ENCODE results near the gene FAM72D.
"Not testable (repeated sequence)": the region's sequence is repeated elsewhere in the genome, so short reads cannot be mapped to it uniquely, and the experiment has no call there.

Gene FAM72D

GRCh38 chr1:145095284-145096057 lies at the start of gene FAM72D, which contains the start of gene SRGAP2B:
Gene FAM72D (plus strand): TSS chr1:145095974. CDS start chr1:145096848, 874 bp downstream.
Gene SRGAP2B (minus strand): TSS chr1:145095328. CDS start chr1:145092901, 2,427 bp downstream.
- DNase-seq: not testable (repeated sequence)

DNA sequence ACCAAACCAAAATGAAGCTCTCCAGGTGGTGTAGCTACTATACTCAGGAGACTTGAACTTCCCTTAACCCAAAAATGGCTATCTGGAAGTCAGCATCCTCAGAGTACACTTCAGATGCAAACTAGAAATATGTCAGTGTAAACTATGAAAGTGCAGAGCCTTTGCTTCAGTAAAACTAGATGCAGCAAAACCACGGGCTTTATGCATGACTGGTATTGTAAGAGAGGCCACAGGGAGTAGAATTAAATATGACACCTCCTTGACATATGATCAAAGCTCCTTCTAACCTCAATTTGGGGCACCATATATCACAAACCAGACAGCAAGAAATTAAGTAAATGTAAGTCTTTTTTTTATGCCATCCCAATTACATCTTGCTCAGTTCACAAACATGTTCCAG lies 48.2 kb upstream of the FAM72D start:
- DNase-seq: not testable (repeated sequence)

- DNase-seq: not testable (repeated sequence)
Observed at GRCh38 chr1:145048181-145048856, 47.5 kb upstream of the FAM72D start.

- DNase-seq: not testable (repeated sequence)
Observed at GRCh38 chr1:145052019-145052776, 43.6 kb upstream of the FAM72D start.

GRCh38 chr1:145053428-145053827 lies 42.3 kb upstream of the FAM72D start:
- not testable (repeated sequence) for DNase-seq

DNA sequence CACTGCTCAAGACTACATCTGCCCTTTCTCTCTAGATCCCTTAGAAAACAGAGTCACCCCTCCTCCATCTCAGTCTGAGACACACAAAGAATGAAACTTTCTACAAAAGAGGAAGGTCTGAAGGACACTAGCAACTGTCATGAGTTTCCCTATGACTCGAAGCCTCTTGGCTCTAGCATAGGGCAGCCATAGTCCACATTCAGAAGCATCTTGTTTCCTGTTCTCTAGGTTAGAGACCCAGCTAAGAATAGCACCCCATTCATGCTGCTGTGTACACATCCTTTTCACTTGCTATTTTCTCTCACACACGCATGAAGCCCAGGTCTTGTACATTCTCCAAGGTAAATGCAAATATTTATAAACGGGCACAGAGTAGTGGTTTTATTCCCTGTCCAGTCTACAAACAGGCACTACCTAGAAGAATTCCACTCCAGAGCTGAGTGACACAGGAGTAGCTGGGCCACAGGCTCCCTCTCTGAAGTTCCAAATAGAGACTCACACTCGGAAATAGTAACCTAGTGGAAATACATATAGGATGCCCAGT lies 40.5 kb upstream of the FAM72D start:
- not testable (repeated sequence) for DNase-seq

GRCh38 chr1:145058184-145058583 lies 37.6 kb upstream of the FAM72D start:
- DNase-seq: not testable (repeated sequence)

DNA sequence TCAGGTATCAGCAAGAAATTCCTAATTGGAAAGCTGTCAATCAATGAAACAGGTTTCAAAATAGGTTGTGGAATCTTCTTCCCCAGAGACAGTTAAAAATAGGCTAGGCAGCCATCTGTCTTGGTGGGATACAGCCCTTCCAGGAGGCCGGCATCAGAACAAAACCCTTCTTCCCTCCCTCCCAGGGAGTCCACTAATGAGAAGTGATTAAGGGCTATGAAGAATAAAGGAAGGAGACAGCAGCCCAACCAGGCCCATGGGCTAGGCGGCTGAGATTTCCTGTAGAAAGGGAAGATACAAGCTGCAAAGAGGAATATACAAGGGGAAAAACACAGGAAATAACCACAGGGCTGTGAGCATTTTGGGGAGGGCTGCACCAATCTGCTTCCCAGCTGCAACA lies 32.5 kb upstream of the FAM72D start:
- DNase-seq: not testable (repeated sequence)

GRCh38 chr1:145063941-145064648 lies 31.7 kb upstream of the FAM72D start:
- not testable (repeated sequence) for DNase-seq

DNA sequence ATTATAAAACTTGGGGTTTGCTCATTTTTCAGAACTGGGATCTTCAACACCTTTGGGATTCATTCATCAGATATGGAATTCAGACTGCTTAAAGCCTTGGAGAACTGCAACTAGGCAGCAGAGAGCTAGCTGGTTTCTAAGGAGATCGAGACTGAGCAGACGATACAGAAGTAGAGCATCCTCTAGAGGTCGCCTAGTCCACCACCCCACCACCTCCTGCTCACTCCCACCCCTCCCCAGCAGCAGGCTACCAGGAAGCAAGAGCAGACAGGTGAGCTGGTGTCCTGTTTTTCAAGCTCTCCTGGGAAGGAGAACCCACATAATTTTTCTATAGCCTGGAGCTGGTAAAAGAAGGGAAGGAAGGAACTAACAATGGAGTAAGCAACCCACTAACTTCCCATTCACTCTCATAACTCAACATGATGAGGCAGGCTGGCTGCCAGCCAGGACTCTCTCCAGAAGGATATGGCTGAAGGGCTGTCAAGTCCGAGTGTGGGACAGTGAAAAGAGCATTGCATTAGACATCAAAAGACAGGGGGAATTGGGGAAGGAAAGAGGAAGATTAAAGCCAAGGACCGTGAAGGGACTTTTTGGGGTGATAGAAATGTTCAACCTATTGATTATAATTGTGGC lies 30.5 kb upstream of the FAM72D start:
- not testable (repeated sequence) for DNase-seq

GRCh38 chr1:145066486-145066885 lies 29.3 kb upstream of the FAM72D start:
- DNase-seq: not testable (repeated sequence)

- DNase-seq: not testable (repeated sequence)
Observed at GRCh38 chr1:145071569-145071968, 24.2 kb upstream of the FAM72D start.

- not testable (repeated sequence) for DNase-seq
Observed at GRCh38 chr1:145074021-145074559, 21.7 kb upstream of the FAM72D start.

GRCh38 chr1:145076877-145077276 lies 18.9 kb upstream of the FAM72D start:
- DNase-seq: not testable (repeated sequence)

GRCh38 chr1:145077872-145078786 lies 17.6 kb upstream of the FAM72D start:
- DNase-seq: not testable (repeated sequence)

DNA sequence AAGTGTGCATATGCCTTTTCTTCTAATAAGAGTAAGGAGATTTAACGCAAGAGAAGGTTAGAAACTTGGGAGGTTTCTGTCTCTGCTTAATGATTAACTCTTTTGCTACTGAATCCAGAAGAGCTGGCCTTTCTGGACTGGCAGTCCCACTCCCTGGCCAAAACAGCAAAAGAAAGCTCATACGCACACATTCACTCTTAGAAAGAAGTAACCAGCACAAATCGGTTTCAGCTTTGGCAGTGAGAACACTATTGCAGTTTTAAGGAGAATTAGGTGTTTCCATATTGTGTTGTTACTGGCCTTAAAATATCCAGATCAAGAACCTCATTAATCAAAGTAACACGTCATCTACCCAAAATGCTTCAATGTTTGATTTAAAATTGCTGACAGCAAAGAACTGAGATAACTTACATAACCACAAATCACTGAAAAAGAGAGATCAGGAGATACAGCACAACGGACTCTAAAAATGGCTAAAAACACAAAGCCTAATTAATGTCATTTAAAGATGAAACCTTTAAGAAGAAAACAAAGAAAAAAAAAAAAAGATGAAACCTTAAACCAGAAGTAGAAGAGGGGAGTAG lies 16.9 kb upstream of the FAM72D start:
- not testable (repeated sequence) for DNase-seq

GRCh38 chr1:145079737-145080136 lies 16.0 kb upstream of the FAM72D start:
- DNase-seq: not testable (repeated sequence)

DNA sequence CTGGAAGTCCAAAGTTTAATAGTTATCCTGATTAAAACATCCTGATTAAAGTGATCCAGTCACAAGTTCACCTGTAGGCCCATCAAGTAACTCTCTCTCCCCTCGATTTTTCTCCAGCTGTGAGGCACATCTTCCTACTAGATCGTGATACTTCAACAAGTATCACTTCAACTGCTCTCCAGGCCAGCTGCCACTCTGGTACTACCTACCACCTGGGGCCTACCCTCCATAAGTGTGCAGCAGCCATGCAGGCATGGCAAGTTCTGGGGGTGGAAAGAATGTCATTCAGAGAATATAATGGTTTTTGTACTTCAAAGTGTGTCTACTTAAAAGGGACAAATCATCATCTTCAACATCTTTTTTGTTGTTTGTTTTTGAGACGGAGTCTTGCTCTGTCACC lies 15.6 kb upstream of the FAM72D start:
- DNase-seq: not testable (repeated sequence)

GRCh38 chr1:145082483-145083255 lies 13.1 kb upstream of the FAM72D start:
- DNase-seq: not testable (repeated sequence)

Data from activated CD4-positive, alpha-beta T cell treated with anti-CD3 and anti-CD28 coated beads, Interleukin-2, amount 50 U/mL, for 1 hour (primary cell).